ENCODE results near the gene CERK. TPM values are rescaled to one million over a fixed set of nuclear protein-coding genes. Genes with fewer than 3 reads are reported as not detected.
A peak's percentile ranks its signal among the peaks of the same experiment; 100 is the strongest.

Gene CERK
- total and polyA plus RNA-seq, 2 of the 13 experiments (the other 11 are each of a cell fraction or from before 2014, with no cell fraction given): 40.3 to 41.9 TPM

- no peak for TF ChIP-seq CEBPZ (IDR thresholded peaks at IDR 0.05; ENCODE audit: low read length)
- TF ChIP-seq RXRB (CRISPR knock-in tag; IDR thresholded peaks at IDR 0.05; ENCODE audit: borderline replicate concordance): no peak
- 0 out of 2 replicates have a peak, but pooled peaks have one; percentile 3 for TF ChIP-seq ZNF264 (CRISPR knock-in tag; IDR thresholded peaks at IDR 0.05)
- peak; percentile 57 for TF ChIP-seq FOXA3 (CRISPR knock-in tag; IDR thresholded peaks at IDR 0.05)
- TF ChIP-seq ZNF451 (CRISPR knock-in tag; IDR thresholded peaks at IDR 0.05): no peak
- TF ChIP-seq TERF1 (CRISPR knock-in tag; IDR thresholded peaks at IDR 0.05): no peak
- TF ChIP-seq ZFP62 (CRISPR knock-in tag; IDR thresholded peaks at IDR 0.05): no peak
- no peak; the same call in 1 of the 2 replicates for TF ChIP-seq NFKB2 (CRISPR knock-in tag; IDR thresholded peaks at IDR 0.05; ENCODE audit: borderline replicate concordance)
- peak; percentile 39; the same call in 1 of the 2 replicates for TF ChIP-seq AFF4 (CRISPR knock-in tag; IDR thresholded peaks at IDR 0.05)
- TF ChIP-seq ARID5B (CRISPR knock-in tag; IDR thresholded peaks at IDR 0.05): no peak; the same call in none of the 2 replicates
- no peak for TF ChIP-seq ZNF737 (CRISPR knock-in tag; IDR thresholded peaks at IDR 0.05; ENCODE audit: borderline replicate concordance)
- peak; percentile 38 for TF ChIP-seq AGO2 (optimal IDR thresholded peaks at IDR 0.05; ENCODE audit: low read depth, low read length)
- TF ChIP-seq ZNF746 (CRISPR knock-in tag; IDR thresholded peaks at IDR 0.05): 0 out of 2 replicates have a peak, but pooled peaks have one; percentile 60
- TF ChIP-seq CBFB (CRISPR knock-in tag; IDR thresholded peaks at IDR 0.05): no peak
- no peak for TF ChIP-seq ATF2 (CRISPR knock-in tag; IDR thresholded peaks at IDR 0.05)
These were observed 1.2 kb upstream of the CERK start (continued) for GRCh38 chr22:46739094-46739870.

Data from HepG2 (cell line).